K562 (cell line): ENCODE results near the gene RASSF1. TPM values are rescaled to one million over a fixed set of nuclear protein-coding genes. Genes with fewer than 3 reads are reported as not detected.

Source experiments
- ATAC-seq: fragments of 200-7000 bp; cut with Tn5 transposase; 3 replicates; pipeline ENCODE4 v1.9.1; 2020; ENCODE audit warnings: moderate library complexity
- BruUV-seq: library from RNA; stranded (reverse); fragments of 400-500 nt; replicated peaks from 2 replicates; lab custom pipeline; 2021; lab: Mats Ljungman, UMichigan
- CTCF ChIA-PET: fragments of 300-600 bp; formaldehyde crosslinking; extraction: SDS; loops from one replicate; lab custom pipeline; 2021; ENCODE audit warnings: low intra/inter-chr PET ratio; lab: Yijun Ruan, JAX
- POLR2A ChIA-PET: fragments of 300-600, 350-650 bp; sonication (Branson Sonifier 250); formaldehyde crosslinking; extraction: SDS; loops from one replicate; lab custom pipeline; 2021; ENCODE audit warnings: antibody characterized with exemption, inconsistent platforms; lab: Yijun Ruan, JAX
- DNase-seq, 4 experiments: peaks; one replicate each; pipeline versions ENCODE4 v3.0.0 to v3.0.0-alpha.2; 2011 to 2018; ENCODE audit warnings: low spot score in 3 of 4, mixed read lengths in 3 of 4; ENCODE audit errors: extremely low read depth in 1 of 4
- FAIRE-seq: peaks from 2 replicates; lab custom pipeline; 2011; peaks lifted over from hg19 to GRCh38; lab: Jason Lieb, UNC
- H2AFZ ChIP-seq: 2 replicates; pipeline ENCODE4 v1.6.0; 2011; ENCODE audit warnings: low read depth, low read length, control low read depth, inconsistent platforms
- H3K27ac ChIP-seq: fragments of 200-600 bp; 3 replicates; pipeline ENCODE4 v1.8.0; 2011; ENCODE audit warnings: low read depth, mild to moderate bottlenecking, control low read depth, inconsistent platforms, low read length, moderate library complexity, mixed read lengths; ENCODE audit errors: extremely low read depth
- H3K27me3 ChIP-seq, 2 experiments: fragments of 300-600 bp in 1 of 2; 2 replicates in 1 of 2; 3 replicates in 1 of 2; pipeline versions ENCODE4 v1.6.0 to v1.8.0; 2011; ENCODE audit warnings: inconsistent platforms in 2 of 2, low read length in 2 of 2, mild to moderate bottlenecking in 1 of 2, mixed read lengths in 1 of 2, moderate library complexity in 1 of 2; ENCODE audit not compliant: control insufficient read depth in 2 of 2, insufficient read depth in 2 of 2
- H3K36me3 ChIP-seq: fragments of 300-600 bp; 3 replicates; pipeline ENCODE4 v1.8.0; 2011; ENCODE audit warnings: mild to moderate bottlenecking, low read length, inconsistent platforms; ENCODE audit not compliant: control insufficient read depth, insufficient read depth
- H3K4me1 ChIP-seq, 2 experiments: fragments of 200-600 bp in 1 of 2; replicated peaks in 1 of 2; 2 replicates in 1 of 2; 3 replicates in 1 of 2; pipeline versions ENCODE4 v1.5.1 to v1.8.0; 2011; ENCODE audit warnings: inconsistent platforms in 2 of 2, low read length in 2 of 2, mild to moderate bottlenecking in 1 of 2, mixed read lengths in 1 of 2, moderate library complexity in 1 of 2; ENCODE audit not compliant: control insufficient read depth in 2 of 2, insufficient read depth in 2 of 2
- H3K4me2 ChIP-seq: 2 replicates; pipeline ENCODE4 v1.6.1; 2011; ENCODE audit warnings: low read length, control low read depth, inconsistent platforms, mixed read lengths; ENCODE audit not compliant: insufficient read depth
- H3K4me3 ChIP-seq: fragments of 200-600 bp; sonication (generic), shearing (Covaris generic); 2 replicates; pipeline ENCODE4 v1.5.1; 2016; ENCODE audit warnings: control low read depth, inconsistent platforms
- H3K79me2 ChIP-seq: fragments of 200-600 bp; 3 replicates; pipeline ENCODE4 v1.8.0; 2011; ENCODE audit warnings: low read length, inconsistent platforms; ENCODE audit not compliant: control insufficient read depth, insufficient read depth
- H3K9ac ChIP-seq, 2 experiments: 2 replicates each; pipeline versions ENCODE4 v1.6.0 to v1.6.1; 2011; ENCODE audit warnings: low read depth in 2 of 2, low read length in 2 of 2, control low read depth in 1 of 2, inconsistent platforms in 1 of 2, mild to moderate bottlenecking in 1 of 2, mixed read lengths in 1 of 2; ENCODE audit not compliant: insufficient read depth in 1 of 2
- H3K9me1 ChIP-seq: one replicate; pipeline ENCODE4 v1.6.0; 2011; ENCODE audit warnings: inconsistent platforms, mild to moderate bottlenecking, low read length, moderate library complexity; ENCODE audit not compliant: control insufficient read depth, insufficient read depth
- H3K9me3 ChIP-seq: replicated peaks from 2 replicates; pipeline ENCODE4 v1.5.1; 2011; ENCODE audit warnings: low read depth, low read length, inconsistent platforms; ENCODE audit not compliant: control insufficient read depth, insufficient read depth
- H4K20me1 ChIP-seq: replicated peaks from 2 replicates; pipeline ENCODE4 v1.6.1; 2011; ENCODE audit warnings: low read length, inconsistent platforms, mixed read lengths; ENCODE audit not compliant: control insufficient read depth, insufficient read depth
- ARID1B ChIP-seq: fragments of 450-650 bp; IDR thresholded peaks from 2 replicates; pipeline ENCODE4 v1.6.1; 2016; ENCODE audit warnings: antibody characterized with exemption, mild to moderate bottlenecking, inconsistent platforms
- KLF13 ChIP-seq: fragments of 450-650 bp; IDR thresholded peaks from 2 replicates; pipeline ENCODE4 v1.6.1; 2016; ENCODE audit warnings: missing genetic modification characterization, low read depth, mild to moderate bottlenecking, missing compliant biosample characterization, moderate library complexity, borderline replicate concordance
- MAFK ChIP-seq: IDR thresholded peaks from 2 replicates; pipeline ENCODE4 v1.6.1; 2011; ENCODE audit warnings: low read length, improper control_type of control experiment
- PHB2 ChIP-seq: fragments of 450-650 bp; IDR thresholded peaks from 2 replicates; pipeline ENCODE4 v1.6.1; 2017; ENCODE audit warnings: low read depth
- SMC3 ChIP-seq: conservative IDR thresholded peaks from 2 replicates; pipeline ENCODE4 v1.6.1; 2011; ENCODE audit warnings: low read depth, low read length, improper control_type of control experiment; ENCODE audit not compliant: insufficient read depth
- STAT5A ChIP-seq: IDR thresholded peaks from 2 replicates; pipeline ENCODE4 v1.6.1; 2012; ENCODE audit warnings: low read length, inconsistent platforms, borderline replicate concordance
- WGBS: fragments of 100-300 bp; shearing (Covaris generic); methylation state at CpG from one replicate; pipeline ENCODE4 v1.1.6; 2016; ENCODE audit warnings: low coverage, mixed read lengths; ENCODE audit not compliant: insufficient coverage; ENCODE audit errors: missing lambda C conversion rate; 5-methylcytosine and 5-hydroxymethylcytosine counted together
- in situ Hi-C: fragments of 300-500 bp; cut with MboI; formaldehyde crosslinking; loops from 4 replicates; pipeline ENCODE4 v1.15.0; 2018; ENCODE audit warnings: inconsistent platforms, mixed read lengths
- intact Hi-C: fragments of 100-400 bp; cut with micrococcal nuclease; formaldehyde crosslinking; loops from 2 replicates; pipeline ENCODE4 v1.14.2; 2022
- polyA plus RNA-seq, 8 experiments: library from polyadenylated mRNA; depleted of rRNA in 4 of 8; stranded (reverse) in 5 of 8; unstranded in 3 of 8; fragments of >200 nt; fragmentation: Nextera tagmentation in 2 of 8; fragmentation: Illumina TruSeq in 1 of 8; extraction: Ambion mirVana in 2 of 8; extraction: Trizol in 1 of 8; gene quantifications; 2 replicates each; pipeline versions ENCODE4 v1.2.1 to v1.2.3, GENCODE V29; 2011 to 2014; ENCODE audit warnings: inconsistent platforms in 1 of 8, missing spikeins in 1 of 8
- total RNA-seq, 7 experiments: library from RNA; depleted of rRNA in 6 of 7; stranded (reverse); fragments of >200 nt in 6 of 7; fragmentation: Illumina TruSeq in 2 of 7; extraction: Trizol in 2 of 7; gene quantifications; 2 replicates each; pipeline versions ENCODE4 v1.2.1 to v1.2.3, GENCODE V29; 2011 to 2021; ENCODE audit warnings: low replicate concordance in 1 of 7
- TF ChIP-seq, protein P1 (sequence below): fragments of 450-650 bp; formaldehyde crosslinking; IDR thresholded peaks from 2 replicates; pipeline ENCODE4 v1.4.0; 2022; ENCODE audit warnings: missing genetic modification characterization
- TF ChIP-seq, protein P2 (sequence below): fragments of 450-650 bp; IDR thresholded peaks from 2 replicates; pipeline ENCODE4 v1.6.1; 2016
- TF ChIP-seq, protein P3 (sequence below): fragments of 250-450 bp; sonication (Bioruptor Pico); IDR thresholded peaks from 2 replicates; pipeline ENCODE4 v1.5.0; 2022; ENCODE audit warnings: mild to moderate bottlenecking
- TF ChIP-seq, protein P4 (sequence below): fragments of 250-450 bp; sonication (Bioruptor Pico); IDR thresholded peaks from 2 replicates; pipeline ENCODE4 v1.6.1; 2021; ENCODE audit warnings: mild to moderate bottlenecking
- TF ChIP-seq, protein P5 (sequence below): sonication (generic); formaldehyde crosslinking; IDR thresholded peaks from 2 replicates; pipeline ENCODE4 v1.8.0; 2022; ENCODE audit warnings: missing genetic modification reagents, mild to moderate bottlenecking, borderline replicate concordance
- TF ChIP-seq, protein P6 (sequence below): sonication (generic); formaldehyde crosslinking; IDR thresholded peaks from 2 replicates; pipeline ENCODE4 v1.8.1; 2023; ENCODE audit warnings: mild to moderate bottlenecking, missing genetic modification reagents, moderate library complexity
- TF ChIP-seq, protein P7 (sequence below): sonication (generic); formaldehyde crosslinking; IDR thresholded peaks from 2 replicates; pipeline ENCODE4 v1.4.0; 2020; ENCODE audit warnings: mild to moderate bottlenecking, missing genetic modification reagents

Gene RASSF1
- total and polyA plus RNA-seq, 9 of the 15 experiments (the other 6 are each of a cell fraction or from before 2014, with no cell fraction given), result 3.6 to 57.1 (median 24.6) TPM

DNA sequence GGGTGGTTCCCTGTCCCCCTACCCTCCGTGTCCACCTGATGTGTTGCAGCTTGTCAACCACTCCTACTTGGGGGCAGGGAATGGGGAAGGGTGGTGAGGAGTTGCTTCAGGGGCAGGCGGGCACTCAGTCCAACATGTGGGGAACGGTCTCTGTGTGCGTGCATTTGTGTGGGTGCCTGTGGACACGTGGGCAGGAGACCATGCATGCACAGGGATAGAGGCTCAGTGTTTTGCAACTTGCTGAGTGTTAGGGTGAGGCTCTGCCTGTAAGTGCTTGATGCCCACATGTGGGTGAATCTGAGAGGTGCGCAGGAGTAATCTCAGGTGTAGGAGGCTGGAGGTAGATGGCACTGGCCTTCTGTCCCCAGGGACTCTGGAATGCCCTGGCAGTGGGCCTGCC, 43.1 kb upstream of the RASSF1 start:
- Histone ChIP-seq H3K27me3 (peaks cover 0 to 52% of the 10 kb centered on the region in 2 experiments; a peak in 4 of 5 replicates), H4K20me1 (no peaks in the 10 kb centered on the region), H3K9ac (no peak overlapping the region), H3K4me3 (no peak overlapping the region), H2AFZ (no peak overlapping the region), H3K79me2 (no peaks in the 10 kb centered on the region), H3K4me2 (no peak overlapping the region), H3K36me3 (no peaks in the 10 kb centered on the region), H3K27ac (no peak overlapping the region), H3K4me1 (peaks cover 0 to 34% of the 10 kb centered on the region in 2 experiments; a peak in 3 of 5 replicates), H3K9me1 (no peaks in the 10 kb centered on the region), H3K9me3 (no peaks in the 10 kb centered on the region)
- CTCF ChIA-PET, result no interaction called here
- BruUV-seq, result no TSS peak
- POLR2A ChIA-PET, result interaction anchor here (1.2 kb wide), 1 partner anchor 9 kb away, joined by 3 read pairs; no protein-coding TSS in a partner anchor
- intact Hi-C loops, result no loop called here
- WGBS, result 6% methylated on average over 6 of the region's 6 CpGs
- in situ Hi-C loops, result no loop called here
- ATAC-seq (no peak), DNase-seq (no peak), FAIRE-seq (no peak)
- TF ChIP-seq, protein P1, sequence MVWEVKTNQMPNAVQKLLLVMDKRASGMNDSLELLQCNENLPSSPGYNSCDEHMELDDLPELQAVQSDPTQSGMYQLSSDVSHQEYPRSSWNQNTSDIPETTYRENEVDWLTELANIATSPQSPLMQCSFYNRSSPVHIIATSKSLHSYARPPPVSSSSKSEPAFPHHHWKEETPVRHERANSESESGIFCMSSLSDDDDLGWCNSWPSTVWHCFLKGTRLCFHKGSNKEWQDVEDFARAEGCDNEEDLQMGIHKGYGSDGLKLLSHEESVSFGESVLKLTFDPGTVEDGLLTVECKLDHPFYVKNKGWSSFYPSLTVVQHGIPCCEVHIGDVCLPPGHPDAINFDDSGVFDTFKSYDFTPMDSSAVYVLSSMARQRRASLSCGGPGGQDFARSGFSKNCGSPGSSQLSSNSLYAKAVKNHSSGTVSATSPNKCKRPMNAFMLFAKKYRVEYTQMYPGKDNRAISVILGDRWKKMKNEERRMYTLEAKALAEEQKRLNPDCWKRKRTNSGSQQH (CRISPR knock-in tag), result no peak
- TF ChIP-seq, protein P2, sequence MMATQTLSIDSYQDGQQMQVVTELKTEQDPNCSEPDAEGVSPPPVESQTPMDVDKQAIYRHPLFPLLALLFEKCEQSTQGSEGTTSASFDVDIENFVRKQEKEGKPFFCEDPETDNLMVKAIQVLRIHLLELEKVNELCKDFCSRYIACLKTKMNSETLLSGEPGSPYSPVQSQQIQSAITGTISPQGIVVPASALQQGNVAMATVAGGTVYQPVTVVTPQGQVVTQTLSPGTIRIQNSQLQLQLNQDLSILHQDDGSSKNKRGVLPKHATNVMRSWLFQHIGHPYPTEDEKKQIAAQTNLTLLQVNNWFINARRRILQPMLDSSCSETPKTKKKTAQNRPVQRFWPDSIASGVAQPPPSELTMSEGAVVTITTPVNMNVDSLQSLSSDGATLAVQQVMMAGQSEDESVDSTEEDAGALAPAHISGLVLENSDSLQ, result no peak
- TF ChIP-seq, protein P3, sequence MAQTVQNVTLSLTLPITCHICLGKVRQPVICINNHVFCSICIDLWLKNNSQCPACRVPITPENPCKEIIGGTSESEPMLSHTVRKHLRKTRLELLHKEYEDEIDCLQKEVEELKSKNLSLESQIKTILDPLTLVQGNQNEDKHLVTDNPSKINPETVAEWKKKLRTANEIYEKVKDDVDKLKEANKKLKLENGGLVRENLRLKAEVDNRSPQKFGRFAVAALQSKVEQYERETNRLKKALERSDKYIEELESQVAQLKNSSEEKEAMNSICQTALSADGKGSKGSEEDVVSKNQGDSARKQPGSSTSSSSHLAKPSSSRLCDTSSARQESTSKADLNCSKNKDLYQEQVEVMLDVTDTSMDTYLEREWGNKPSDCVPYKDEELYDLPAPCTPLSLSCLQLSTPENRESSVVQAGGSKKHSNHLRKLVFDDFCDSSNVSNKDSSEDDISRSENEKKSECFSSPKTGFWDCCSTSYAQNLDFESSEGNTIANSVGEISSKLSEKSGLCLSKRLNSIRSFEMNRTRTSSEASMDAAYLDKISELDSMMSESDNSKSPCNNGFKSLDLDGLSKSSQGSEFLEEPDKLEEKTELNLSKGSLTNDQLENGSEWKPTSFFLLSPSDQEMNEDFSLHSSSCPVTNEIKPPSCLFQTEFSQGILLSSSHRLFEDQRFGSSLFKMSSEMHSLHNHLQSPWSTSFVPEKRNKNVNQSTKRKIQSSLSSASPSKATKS (CRISPR knock-in tag), result no peak
- TF ChIP-seq, protein P4, sequence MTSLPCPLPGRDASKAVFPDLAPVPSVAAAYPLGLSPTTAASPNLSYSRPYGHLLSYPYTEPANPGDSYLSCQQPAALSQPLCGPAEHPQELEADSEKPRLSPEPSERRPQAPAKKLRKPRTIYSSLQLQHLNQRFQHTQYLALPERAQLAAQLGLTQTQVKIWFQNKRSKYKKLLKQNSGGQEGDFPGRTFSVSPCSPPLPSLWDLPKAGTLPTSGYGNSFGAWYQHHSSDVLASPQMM (CRISPR knock-in tag), result no peak
- TF ChIP-seq KLF13 (tag), result no peak
- TF ChIP-seq, protein P5, sequence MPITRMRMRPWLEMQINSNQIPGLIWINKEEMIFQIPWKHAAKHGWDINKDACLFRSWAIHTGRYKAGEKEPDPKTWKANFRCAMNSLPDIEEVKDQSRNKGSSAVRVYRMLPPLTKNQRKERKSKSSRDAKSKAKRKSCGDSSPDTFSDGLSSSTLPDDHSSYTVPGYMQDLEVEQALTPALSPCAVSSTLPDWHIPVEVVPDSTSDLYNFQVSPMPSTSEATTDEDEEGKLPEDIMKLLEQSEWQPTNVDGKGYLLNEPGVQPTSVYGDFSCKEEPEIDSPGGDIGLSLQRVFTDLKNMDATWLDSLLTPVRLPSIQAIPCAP (CRISPR knock-in tag), result no peak
- no peak for TF ChIP-seq ARID1B
- TF ChIP-seq, protein P6, sequence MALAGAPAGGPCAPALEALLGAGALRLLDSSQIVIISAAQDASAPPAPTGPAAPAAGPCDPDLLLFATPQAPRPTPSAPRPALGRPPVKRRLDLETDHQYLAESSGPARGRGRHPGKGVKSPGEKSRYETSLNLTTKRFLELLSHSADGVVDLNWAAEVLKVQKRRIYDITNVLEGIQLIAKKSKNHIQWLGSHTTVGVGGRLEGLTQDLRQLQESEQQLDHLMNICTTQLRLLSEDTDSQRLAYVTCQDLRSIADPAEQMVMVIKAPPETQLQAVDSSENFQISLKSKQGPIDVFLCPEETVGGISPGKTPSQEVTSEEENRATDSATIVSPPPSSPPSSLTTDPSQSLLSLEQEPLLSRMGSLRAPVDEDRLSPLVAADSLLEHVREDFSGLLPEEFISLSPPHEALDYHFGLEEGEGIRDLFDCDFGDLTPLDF (CRISPR knock-in tag), result no peak
- TF ChIP-seq PHB2, result no peak
- TF ChIP-seq STAT5A, result no peak
- no peak for TF ChIP-seq SMC3
- TF ChIP-seq, protein P7, sequence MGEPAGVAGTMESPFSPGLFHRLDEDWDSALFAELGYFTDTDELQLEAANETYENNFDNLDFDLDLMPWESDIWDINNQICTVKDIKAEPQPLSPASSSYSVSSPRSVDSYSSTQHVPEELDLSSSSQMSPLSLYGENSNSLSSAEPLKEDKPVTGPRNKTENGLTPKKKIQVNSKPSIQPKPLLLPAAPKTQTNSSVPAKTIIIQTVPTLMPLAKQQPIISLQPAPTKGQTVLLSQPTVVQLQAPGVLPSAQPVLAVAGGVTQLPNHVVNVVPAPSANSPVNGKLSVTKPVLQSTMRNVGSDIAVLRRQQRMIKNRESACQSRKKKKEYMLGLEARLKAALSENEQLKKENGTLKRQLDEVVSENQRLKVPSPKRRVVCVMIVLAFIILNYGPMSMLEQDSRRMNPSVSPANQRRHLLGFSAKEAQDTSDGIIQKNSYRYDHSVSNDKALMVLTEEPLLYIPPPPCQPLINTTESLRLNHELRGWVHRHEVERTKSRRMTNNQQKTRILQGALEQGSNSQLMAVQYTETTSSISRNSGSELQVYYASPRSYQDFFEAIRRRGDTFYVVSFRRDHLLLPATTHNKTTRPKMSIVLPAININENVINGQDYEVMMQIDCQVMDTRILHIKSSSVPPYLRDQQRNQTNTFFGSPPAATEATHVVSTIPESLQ (CRISPR knock-in tag), result no peak
- TF ChIP-seq MAFK, result no peak
